Gastroesophageal sphincter (tissue), 4 donors: ENCODE results near the gene IL18BP. TPM values are rescaled to one million over a fixed set of nuclear protein-coding genes. Genes with fewer than 3 reads are reported as not detected.

Source experiments
- ATAC-seq: fragments of 150-250 bp; one replicate; pipeline ENCODE4 v1.9.1; 2016; ENCODE audit warnings: mild to moderate bottlenecking, moderate library complexity
- H3K27ac ChIP-seq, 4 donors: fragments of 200-600 bp; sonication (generic) in 3 of 4; 1 replicate in 3 of 4; 2 replicates in 1 of 4; pipeline ENCODE4 v1.5.1; 2016 to 2019
- H3K27me3 ChIP-seq: fragments of 200-600 bp; sonication (generic); one replicate; pipeline ENCODE4 v1.5.1; 2019
- H3K36me3 ChIP-seq, 2 donors: fragments of 200-600 bp; sonication (generic); one replicate each; pipeline ENCODE4 v1.5.1; 2019; ENCODE audit warnings: control low read depth in 1 of 2
- H3K4me1 ChIP-seq, 3 donors: fragments of 200-600 bp; sonication (generic); 1 replicate in 2 of 3; 2 replicates in 1 of 3; pipeline ENCODE4 v1.5.1; 2016 to 2019; ENCODE audit warnings: control low read depth in 2 of 3
- H3K4me3 ChIP-seq, 2 donors: fragments of 200-600 bp; sonication (generic); one replicate each; pipeline ENCODE4 v1.5.1; 2019; ENCODE audit warnings: mild to moderate bottlenecking in 1 of 2, moderate library complexity in 1 of 2
- H3K9me3 ChIP-seq, 3 donors: fragments of 200-600 bp; sonication (generic); one replicate each; pipeline ENCODE4 v1.5.1; 2017 to 2019; ENCODE audit warnings: control low read depth in 2 of 3
- CTCF ChIP-seq, 4 experiments: fragments of 200-600 bp in 2 of 4; fragments of 450-650 bp in 2 of 4; sonication (generic) in 1 of 4; IDR thresholded peaks; one replicate each; pipeline ENCODE4 v1.5.1; 2017 to 2019; ENCODE audit warnings: antibody characterized with exemption in 4 of 4, mild to moderate bottlenecking in 2 of 4, moderate library complexity in 2 of 4
- EP300 ChIP-seq: sonication (generic); formaldehyde crosslinking; IDR thresholded peaks from one replicate; pipeline ENCODE4 v1.6.1; 2017; ENCODE audit warnings: antibody characterized with exemption, mild to moderate bottlenecking
- POLR2A ChIP-seq, 2 donors: fragments of 450-650 bp; IDR thresholded peaks; one replicate each; pipeline ENCODE4 v1.6.1; 2017; ENCODE audit warnings: antibody characterized with exemption in 2 of 2, mild to moderate bottlenecking in 2 of 2, moderate library complexity in 1 of 2
- POLR2AphosphoS5 ChIP-seq: sonication (generic); formaldehyde crosslinking; IDR thresholded peaks from one replicate; pipeline ENCODE4 v1.6.1; 2017; ENCODE audit warnings: antibody characterized with exemption
- WGBS, 2 donors: methylation state at CpG; one replicate each; pipeline ENCODE4 v1.1.5; 2018; ENCODE audit warnings: low coverage in 1 of 2; 5-methylcytosine and 5-hydroxymethylcytosine counted together
- total RNA-seq, 4 donors: library from RNA; depleted of rRNA; stranded (reverse); fragments of >200 nt; gene quantifications; one replicate each; pipeline ENCODE4 v1.1.0, GENCODE V29; 2016

IL18BP gene
- total RNA-seq, 4 donors from 2014 or later: 2.5 to 8.9 (median 6.7) TPM

GRCh38 chr11:72018171-72018570 is 19.5 kb downstream of the IL18BP start:
- peaks cover 12 to 100% of the 10 kb centered on the region in 2 donors for H3K36me3 ChIP-seq
- 83 to 90% methylated on average over 2 to 3 of the region's 9 CpGs for WGBS, 2 donors
- H3K27me3 ChIP-seq: no peaks in the 10 kb centered on the region
- H3K4me3 ChIP-seq: no peak overlapping the region
- no peaks in the 10 kb centered on the region for H3K9me3 ChIP-seq
- H3K4me1 ChIP-seq: peaks cover 4 to 29% (median 18%) of the 10 kb centered on the region in 3 donors
- TF ChIP-seq EP300 (no peak), POLR2AphosphoS5 (no peak), CTCF (IDR thresholded peaks at IDR 0.05) (no peak), POLR2A (IDR thresholded peaks at IDR 0.05) (no peak)
- H3K27ac ChIP-seq: no peak overlapping the region
- ATAC-seq: no peak

- no peak overlapping the region for H3K27ac ChIP-seq
- no peaks in the 10 kb centered on the region for H3K9me3 ChIP-seq
- TF ChIP-seq EP300 (no peak), POLR2AphosphoS5 (no peak), POLR2A (IDR thresholded peaks at IDR 0.05) (no peak), CTCF (IDR thresholded peaks at IDR 0.05) (no peak)
- H3K36me3 ChIP-seq: peaks cover 21 to 90% of the 10 kb centered on the region in 2 donors
- no peaks in the 10 kb centered on the region for H3K27me3 ChIP-seq
- peaks cover 14 to 47% (median 22%) of the 10 kb centered on the region in 3 donors for H3K4me1 ChIP-seq
- 38 to 53% methylated on average over 3 to 4 of the region's 4 CpGs for WGBS, 2 donors
- no peak overlapping the region for H3K4me3 ChIP-seq
- no peak for ATAC-seq
These were observed 24.6 kb downstream of the IL18BP start for GRCh38 chr11:72023335-72023734.

GRCh38 chr11:72024069-72024754 is 25.5 kb downstream of the IL18BP start:
- peaks cover 22 to 90% of the 10 kb centered on the region in 2 donors for H3K36me3 ChIP-seq
- H3K27me3 ChIP-seq: no peaks in the 10 kb centered on the region
- peak overlapping the region in 3 of 4 donors; percentile 40 to 74 (median 67) for H3K27ac ChIP-seq
- no peak for TF ChIP-seq CTCF (IDR thresholded peaks at IDR 0.05)
- no peak for TF ChIP-seq EP300
- TF ChIP-seq POLR2A (IDR thresholded peaks at IDR 0.05): no peak
- no peak for TF ChIP-seq POLR2AphosphoS5
- peaks cover 14 to 55% (median 22%) of the 10 kb centered on the region in 3 donors for H3K4me1 ChIP-seq
- H3K9me3 ChIP-seq: no peaks in the 10 kb centered on the region
- no peak for ATAC-seq
- H3K4me3 ChIP-seq: no peak overlapping the region
- 15 to 39% methylated on average over 3 to 4 of the region's 5 CpGs for WGBS, 2 donors

- Histone ChIP-seq H3K27ac (peak overlapping the region in 2 of 4 donors; percentile 67 to 74), H3K9me3 (no peaks in the 10 kb centered on the region), H3K4me3 (no peak overlapping the region), H3K36me3 (peaks cover 20 to 85% of the 10 kb centered on the region in 2 donors), H3K4me1 (peaks cover 20 to 74% (median 22%) of the 10 kb centered on the region in 3 donors), H3K27me3 (no peaks in the 10 kb centered on the region)
- ATAC-seq: no peak
- TF ChIP-seq CTCF (IDR thresholded peaks at IDR 0.05) (no peak), POLR2A (IDR thresholded peaks at IDR 0.05) (no peak), POLR2AphosphoS5 (no peak), EP300 (no peak)
- WGBS, 2 donors: 17 to 20% methylated on average over 1 of the region's 1 CpG
These were observed 27.4 kb downstream of the IL18BP start for GRCh38 chr11:72026090-72026489.

GRCh38 chr11:72030472-72031045 is 31.9 kb downstream of the IL18BP start:
- Histone ChIP-seq H3K36me3 (peaks cover 3 to 88% of the 10 kb centered on the region in 2 donors), H3K27ac (peak overlapping the region in 2 of 4 donors; percentile 24 to 29), H3K4me3 (no peak overlapping the region), H3K4me1 (peaks cover 23 to 100% (median 26%) of the 10 kb centered on the region in 3 donors), H3K27me3 (no peaks in the 10 kb centered on the region), H3K9me3 (no peaks in the 10 kb centered on the region)
- 20% methylated on average over 1 of the region's 1 CpG; no CpG with 5 or more reads in 1 of the 2 donors for WGBS, 2 donors
- no peak for ATAC-seq
- TF ChIP-seq EP300 (no peak), POLR2A (IDR thresholded peaks at IDR 0.05) (no peak), POLR2AphosphoS5 (no peak), CTCF (IDR thresholded peaks at IDR 0.05) (no peak)
